GM19395 (cell line): Measurements from ENCODE around the gene ADGRL4.
"Not testable (repeated sequence)": the region's sequence is repeated elsewhere in the genome, so short reads cannot be mapped to it uniquely, and the experiment has no call there.

ENCODE experiments used
- ATAC-seq: cut with Tn5 transposase; IDR thresholded peaks from one replicate; pipeline ENCODE4 v1.9.1; 2021; ENCODE audit warnings: mild to moderate bottlenecking, moderate library complexity; ENCODE audit not compliant: unreplicated experiment

The ADGRL4 gene

GRCh38 chr1:79006564-79006963 is at the start of gene ADGRL4:
Gene ADGRL4 (minus strand): TSS chr1:79006730. CDS start chr1:79006654, 76 bp downstream.
- ATAC-seq = no peak

GRCh38 chr1:79055856-79056255 is 49.3 kb upstream of the ADGRL4 start:
- ATAC-seq = no peak

GRCh38 chr1:79052829-79053449 is 46.4 kb upstream of the ADGRL4 start:
- peak; percentile 100 for ATAC-seq

- ATAC-seq = no peak
These were observed 38.6 kb upstream of the ADGRL4 start for GRCh38 chr1:79044974-79045650.

GRCh38 chr1:79043506-79043905 is 37.0 kb upstream of the ADGRL4 start:
- ATAC-seq = no peak

GRCh38 chr1:79042539-79042938 is 36.0 kb upstream of the ADGRL4 start:
- ATAC-seq = no peak

GRCh38 chr1:79042117-79042516 is 35.6 kb upstream of the ADGRL4 start:
- peak; percentile 61 for ATAC-seq

GRCh38 chr1:79041666-79042065 is 35.1 kb upstream of the ADGRL4 start:
- ATAC-seq = no peak

- ATAC-seq = peak; percentile 86
These were observed 34.0 kb upstream of the ADGRL4 start for GRCh38 chr1:79040424-79041082.

- ATAC-seq = no peak
These were observed 30.6 kb upstream of the ADGRL4 start for GRCh38 chr1:79037085-79037484.

- ATAC-seq = no peak
These were observed 6.0 kb upstream of the ADGRL4 start for GRCh38 chr1:79012500-79012899.

GRCh38 chr1:79010589-79010988 is 4.1 kb upstream of the ADGRL4 start:
- no peak for ATAC-seq

GRCh38 chr1:79005945-79006344 is 585 bp downstream of the ADGRL4 start:
- no peak for ATAC-seq

GRCh38 chr1:79004916-79005315 is 1.6 kb downstream of the ADGRL4 start:
- no peak for ATAC-seq

GRCh38 chr1:78996791-78997190 is 9.7 kb downstream of the ADGRL4 start:
- ATAC-seq = no peak

GRCh38 chr1:78987042-78987441 is 19.5 kb downstream of the ADGRL4 start:
- no peak for ATAC-seq

GRCh38 chr1:78980511-78980910 is 26.0 kb downstream of the ADGRL4 start:
- no peak for ATAC-seq

GRCh38 chr1:78972723-78973122 is 33.8 kb downstream of the ADGRL4 start:
- ATAC-seq = no peak

GRCh38 chr1:78967091-78967490 is 39.4 kb downstream of the ADGRL4 start:
- ATAC-seq = not testable (repeated sequence)

GRCh38 chr1:78958711-78959110 is 47.8 kb downstream of the ADGRL4 start:
- no peak for ATAC-seq

GRCh38 chr1:78950826-78951225 is 55.7 kb downstream of the ADGRL4 start:
- no peak for ATAC-seq

- no peak for ATAC-seq
These were observed 57.3 kb downstream of the ADGRL4 start for GRCh38 chr1:78949227-78949626.
